Loucy (cell line): Measurements from ENCODE around the gene RAPGEF5.
A peak's percentile ranks its signal among the peaks of the same experiment; 100 is the strongest.

Experiments used
- H2AFZ ChIP-seq: fragments of 200-600 bp; sonication (generic); 2 replicates; pipeline ENCODE4 v1.6.0; 2016; ENCODE audit warnings: antibody characterized with exemption, mild to moderate bottlenecking, low read length, moderate library complexity
- H3F3A ChIP-seq: fragments of 200-600 bp; 2 replicates; pipeline ENCODE4 v1.6.0; 2016; ENCODE audit warnings: antibody characterized with exemption, low read depth, mild to moderate bottlenecking
- H3K27me3 ChIP-seq: fragments of 200-600 bp; sonication (generic); 2 replicates; pipeline ENCODE4 v1.6.1; 2014; ENCODE audit warnings: low read length, mild to moderate bottlenecking; ENCODE audit not compliant: insufficient read depth, poor library complexity, severe bottlenecking
- H3K36me3 ChIP-seq: fragments of 200-600 bp; sonication (generic); 2 replicates; pipeline ENCODE4 v1.6.1; 2016; ENCODE audit warnings: low read length; ENCODE audit not compliant: insufficient read depth
- H3K4me1 ChIP-seq: fragments of 200-600 bp; sonication (generic); 2 replicates; pipeline ENCODE4 v1.5.1; 2014; ENCODE audit warnings: low read length, mild to moderate bottlenecking; ENCODE audit not compliant: insufficient read depth, poor library complexity, severe bottlenecking
- H3K4me2 ChIP-seq: fragments of 200-600 bp; sonication (generic); 2 replicates; pipeline ENCODE4 v1.6.0; 2014; ENCODE audit warnings: antibody characterized with exemption, low read length, low read depth, mild to moderate bottlenecking; ENCODE audit not compliant: poor library complexity, severe bottlenecking
- H3K4me3 ChIP-seq: fragments of 200-600 bp; sonication (generic); 2 replicates; pipeline ENCODE4 v1.5.1; 2014; ENCODE audit warnings: low read length, mild to moderate bottlenecking, mixed read lengths; ENCODE audit not compliant: poor library complexity, severe bottlenecking
- H3K79me2 ChIP-seq: fragments of 200-600 bp; sonication (generic); 2 replicates; pipeline ENCODE4 v1.6.1; 2014; ENCODE audit warnings: low read length; ENCODE audit not compliant: insufficient read depth
- H3K9ac ChIP-seq: fragments of 200-600 bp; sonication (generic); 2 replicates; pipeline ENCODE4 v1.6.0; 2014; ENCODE audit warnings: mild to moderate bottlenecking, low read depth, low read length, moderate library complexity; ENCODE audit not compliant: poor library complexity, severe bottlenecking
- H3K9me2 ChIP-seq: fragments of 200-600 bp; sonication (generic); replicated peaks from 2 replicates; pipeline ENCODE4 v1.6.1; 2016; ENCODE audit warnings: low read depth, low read length, mixed read lengths
- H3K9me3 ChIP-seq: fragments of 200-600 bp; sonication (generic); 2 replicates; pipeline ENCODE4 v1.6.1; 2014; ENCODE audit warnings: mild to moderate bottlenecking, antibody characterized with exemption, low read length, low read depth; ENCODE audit not compliant: insufficient read depth
- H4K20me1 ChIP-seq: fragments of 200-600 bp; sonication (generic); 2 replicates; pipeline ENCODE4 v1.6.0; 2014; ENCODE audit warnings: antibody characterized with exemption, low read length, mild to moderate bottlenecking; ENCODE audit not compliant: insufficient read depth, poor library complexity, severe bottlenecking
- EZH2phosphoT487 ChIP-seq: fragments of 200-600 bp; IDR thresholded peaks from 2 replicates; pipeline ENCODE4 v1.6.1; 2018; ENCODE audit warnings: antibody characterized with exemption, mild to moderate bottlenecking, moderate library complexity, borderline replicate concordance
- TF ChIP-seq, protein P1 (sequence below): fragments of 200-600 bp; sonication (generic); conservative IDR thresholded peaks from 2 replicates; pipeline ENCODE4 v1.5.1; 2014; ENCODE audit warnings: mild to moderate bottlenecking, antibody characterized with exemption, low read length

The RAPGEF5 gene, protein sequence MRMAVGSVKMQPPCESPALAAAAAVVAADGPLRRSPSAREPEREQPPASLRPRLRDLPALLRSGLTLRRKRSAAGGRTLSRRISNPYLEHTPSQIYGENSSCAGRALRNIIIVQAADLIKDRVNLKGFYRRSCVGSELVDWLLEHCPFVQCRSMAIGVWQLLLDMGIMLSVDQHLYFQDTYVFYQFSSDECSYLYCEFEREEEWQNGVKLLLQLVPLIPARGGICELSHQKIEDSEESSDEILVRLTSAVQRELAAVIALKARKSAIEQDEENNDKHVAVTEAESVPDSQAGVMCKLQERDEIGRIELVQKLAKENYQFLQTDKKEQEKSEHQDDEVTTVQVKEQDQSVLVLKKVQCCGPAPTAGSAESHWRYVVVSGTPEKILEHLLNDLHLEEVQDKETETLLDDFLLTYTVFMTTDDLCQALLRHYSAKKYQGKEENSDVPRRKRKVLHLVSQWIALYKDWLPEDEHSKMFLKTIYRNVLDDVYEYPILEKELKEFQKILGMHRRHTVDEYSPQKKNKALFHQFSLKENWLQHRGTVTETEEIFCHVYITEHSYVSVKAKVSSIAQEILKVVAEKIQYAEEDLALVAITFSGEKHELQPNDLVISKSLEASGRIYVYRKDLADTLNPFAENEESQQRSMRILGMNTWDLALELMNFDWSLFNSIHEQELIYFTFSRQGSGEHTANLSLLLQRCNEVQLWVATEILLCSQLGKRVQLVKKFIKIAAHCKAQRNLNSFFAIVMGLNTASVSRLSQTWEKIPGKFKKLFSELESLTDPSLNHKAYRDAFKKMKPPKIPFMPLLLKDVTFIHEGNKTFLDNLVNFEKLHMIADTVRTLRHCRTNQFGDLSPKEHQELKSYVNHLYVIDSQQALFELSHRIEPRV

DNA sequence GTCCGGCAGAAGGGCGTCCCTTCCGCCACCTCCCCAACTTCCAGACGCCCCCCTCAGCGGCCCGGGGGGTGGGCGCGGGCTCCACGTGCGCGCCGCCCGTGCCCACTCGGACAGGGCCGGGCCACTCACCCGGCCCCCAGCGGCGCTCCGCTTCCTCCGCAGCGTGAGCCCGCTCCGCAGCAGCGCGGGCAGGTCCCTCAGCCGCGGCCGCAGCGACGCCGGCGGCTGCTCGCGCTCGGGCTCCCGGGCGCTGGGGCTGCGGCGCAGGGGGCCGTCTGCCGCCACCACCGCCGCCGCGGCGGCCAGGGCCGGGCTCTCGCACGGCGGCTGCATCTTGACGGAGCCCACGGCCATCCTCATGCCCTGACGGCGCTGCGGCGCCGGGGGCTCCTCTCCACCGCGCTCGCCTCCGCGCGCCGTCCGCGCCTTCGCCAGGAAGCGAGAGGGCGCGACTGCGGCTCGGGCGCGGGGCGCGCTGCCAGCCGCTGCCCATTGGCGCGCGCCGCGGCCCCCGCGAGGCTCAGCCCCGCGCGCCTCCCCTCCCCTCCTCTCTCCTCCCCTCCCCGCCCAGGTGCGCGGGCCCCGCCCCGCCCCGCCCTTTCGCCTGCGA, at the start of gene RAPGEF5:
Gene RAPGEF5 (minus strand): TSS at position 454 of the 610 bp plus-strand sequence. CDS start 94 bp downstream, at position 360.
- H3K4me2 ChIP-seq = peak within 1 kb of the TSS; percentile 85
- peaks cover 12% of the 10 kb centered on the region for H3K4me1 ChIP-seq

DNA sequence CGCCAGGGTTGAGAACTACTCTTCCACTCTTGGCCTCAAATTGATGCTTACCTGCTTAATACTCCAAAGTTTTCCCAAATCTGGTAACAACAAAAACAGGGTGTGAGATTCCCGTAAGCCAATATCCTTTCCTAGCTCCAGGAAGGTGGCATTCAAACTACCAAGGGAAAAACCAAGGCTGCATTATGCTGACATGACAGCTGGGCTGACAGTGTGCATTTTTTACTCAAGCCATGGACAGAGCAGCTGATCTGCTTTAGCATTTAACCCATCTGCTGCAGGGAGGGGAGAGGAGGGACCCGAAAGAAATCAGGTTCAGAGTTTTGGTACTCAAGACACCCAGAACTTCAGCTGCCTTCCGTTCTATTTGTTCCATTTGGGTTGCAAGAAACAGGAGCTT, 49.8 kb upstream of the RAPGEF5 start:
- Histone ChIP-seq H4K20me1 (no peaks in the 10 kb centered on the region), H3K9me3 (no peaks in the 10 kb centered on the region), H3K4me1 (peaks cover 24% of the 10 kb centered on the region), H3K9me2 (no peaks in the 10 kb centered on the region), H3F3A (peaks cover 7% of the 10 kb centered on the region; the same call in 1 of the 2 replicates), H3K4me3 (no peak overlapping the region), H3K36me3 (no peaks in the 10 kb centered on the region), H3K9ac (no peak overlapping the region), H3K4me2 (no peak overlapping the region), H3K27me3 (no peaks in the 10 kb centered on the region), H2AFZ (no peak overlapping the region), H3K79me2 (no peaks in the 10 kb centered on the region)
- no peak for TF ChIP-seq EZH2phosphoT487
- TF ChIP-seq, protein P1, sequence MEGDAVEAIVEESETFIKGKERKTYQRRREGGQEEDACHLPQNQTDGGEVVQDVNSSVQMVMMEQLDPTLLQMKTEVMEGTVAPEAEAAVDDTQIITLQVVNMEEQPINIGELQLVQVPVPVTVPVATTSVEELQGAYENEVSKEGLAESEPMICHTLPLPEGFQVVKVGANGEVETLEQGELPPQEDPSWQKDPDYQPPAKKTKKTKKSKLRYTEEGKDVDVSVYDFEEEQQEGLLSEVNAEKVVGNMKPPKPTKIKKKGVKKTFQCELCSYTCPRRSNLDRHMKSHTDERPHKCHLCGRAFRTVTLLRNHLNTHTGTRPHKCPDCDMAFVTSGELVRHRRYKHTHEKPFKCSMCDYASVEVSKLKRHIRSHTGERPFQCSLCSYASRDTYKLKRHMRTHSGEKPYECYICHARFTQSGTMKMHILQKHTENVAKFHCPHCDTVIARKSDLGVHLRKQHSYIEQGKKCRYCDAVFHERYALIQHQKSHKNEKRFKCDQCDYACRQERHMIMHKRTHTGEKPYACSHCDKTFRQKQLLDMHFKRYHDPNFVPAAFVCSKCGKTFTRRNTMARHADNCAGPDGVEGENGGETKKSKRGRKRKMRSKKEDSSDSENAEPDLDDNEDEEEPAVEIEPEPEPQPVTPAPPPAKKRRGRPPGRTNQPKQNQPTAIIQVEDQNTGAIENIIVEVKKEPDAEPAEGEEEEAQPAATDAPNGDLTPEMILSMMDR = no peak

More for the DNA sequence above, at the start of gene RAPGEF5:
- Histone ChIP-seq H3K9ac (peak within 1 kb of the TSS; percentile 66), H3K4me3 (peak within 1 kb of the TSS; percentile 79), H3K36me3 (no peaks in the 10 kb centered on the region), H3K27me3 (no peaks in the 10 kb centered on the region), H3K9me3 (0 out of 2 replicates have a peak, but pooled peaks cover 3% of the 10 kb centered on the region), H4K20me1 (no peaks in the 10 kb centered on the region), H2AFZ (peak within 1 kb of the TSS; percentile 84), H3K79me2 (peaks cover 27% of the 10 kb centered on the region), H3K9me2 (no peaks in the 10 kb centered on the region), H3F3A (no peaks in the 10 kb centered on the region)
- TF ChIP-seq EZH2phosphoT487 = no peak
- TF ChIP-seq, protein P1 = no peak

DNA sequence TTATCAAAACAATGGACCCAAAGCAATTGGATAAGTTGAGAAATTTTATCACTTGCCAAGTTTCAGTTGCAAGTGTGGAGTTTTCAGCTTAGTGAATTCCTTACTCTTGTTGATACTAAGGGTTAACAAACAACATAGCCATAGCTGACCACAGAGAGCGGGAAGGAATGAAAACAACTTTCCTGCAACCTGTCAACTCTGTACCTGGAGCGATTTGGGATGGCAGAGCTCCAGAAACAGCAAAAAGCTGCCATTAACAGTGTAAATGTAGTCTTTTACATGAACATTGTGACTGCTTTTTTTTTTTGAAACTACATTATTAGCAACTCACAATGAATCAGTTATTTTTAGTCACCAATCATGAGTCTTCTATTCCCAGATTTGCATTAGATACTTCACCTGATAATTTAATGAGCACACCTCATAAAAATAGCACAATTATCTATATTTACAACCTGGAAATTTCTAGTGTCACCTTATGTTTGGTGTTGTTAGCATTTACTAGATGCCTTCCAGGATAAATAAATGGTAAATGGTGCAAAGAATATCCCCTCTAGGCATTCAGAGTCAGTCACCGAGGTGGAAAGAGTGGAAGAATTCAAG, 47.6 kb upstream of the RAPGEF5 start:
- H3K36me3 ChIP-seq = no peaks in the 10 kb centered on the region
- H3K9me2 ChIP-seq = no peaks in the 10 kb centered on the region
- peaks cover 7% of the 10 kb centered on the region; the same call in 1 of the 2 replicates for H3F3A ChIP-seq
- no peak overlapping the region for H2AFZ ChIP-seq
- no peaks in the 10 kb centered on the region for H4K20me1 ChIP-seq
- H3K9me3 ChIP-seq = no peaks in the 10 kb centered on the region
- no peak overlapping the region for H3K4me3 ChIP-seq
- H3K4me2 ChIP-seq = no peak overlapping the region
- peaks cover 30% of the 10 kb centered on the region for H3K4me1 ChIP-seq
- H3K27me3 ChIP-seq = no peaks in the 10 kb centered on the region
- H3K79me2 ChIP-seq = no peaks in the 10 kb centered on the region
- no peak overlapping the region for H3K9ac ChIP-seq
- no peak for TF ChIP-seq EZH2phosphoT487
